ENCODE measurements around the gene DLGAP1. TPM values are rescaled to one million over a fixed set of nuclear protein-coding genes. Genes with fewer than 3 reads are reported as not detected.

The DLGAP1 gene
- total and polyA plus RNA-seq, 4 donors = 16.5 to 30.7 (median 29.7) TPM

DNA sequence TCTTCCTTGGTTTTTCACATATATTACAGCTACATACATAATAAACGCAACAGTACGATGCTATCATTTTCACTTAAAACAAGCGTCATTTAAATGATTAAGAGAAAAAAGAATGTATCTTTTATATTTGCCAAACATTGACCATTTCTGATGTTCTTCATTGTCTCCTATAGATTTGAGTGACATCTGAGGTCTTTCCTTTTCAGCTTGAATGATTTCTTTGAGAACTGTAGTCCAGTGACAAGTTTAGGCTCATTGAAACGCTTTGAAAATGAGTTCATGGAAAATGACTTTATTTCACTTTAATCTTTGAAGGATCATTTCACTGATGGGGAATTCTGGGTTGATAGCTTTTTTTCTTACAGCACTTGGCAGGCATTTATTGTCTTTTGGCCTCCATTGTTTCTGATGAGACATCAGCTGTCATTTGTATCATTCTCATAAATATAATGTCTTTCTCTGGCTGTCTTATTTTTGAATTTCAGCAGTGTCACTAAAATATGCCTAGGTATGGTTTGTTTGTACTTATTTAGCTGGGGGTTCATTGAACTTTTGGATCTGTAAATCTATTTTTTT, 994.2 kb downstream of the DLGAP1 start:
- Histone ChIP-seq H3K36me3 (ENCODE audit: control insufficient read depth, insufficient read depth, low read length) (no peaks in the 10 kb centered on the region), H3K4me1 (ENCODE audit: control insufficient read depth, insufficient read depth, low read length) (peaks cover 5% of the 10 kb centered on the region), H3K27me3 (ENCODE audit: control insufficient read depth, insufficient read depth, low read length) (no peaks in the 10 kb centered on the region), H3K4me3 (ENCODE audit: low read depth, low read length) (no peak overlapping the region), H3K27ac (ENCODE audit: low read depth, low read length) (no peak overlapping the region), H3K9me3 (ENCODE audit: control insufficient read depth, insufficient read depth, low read length) (no peaks in the 10 kb centered on the region)
- no peak for DNase-seq (ENCODE audit: low read depth in 4 of 6, low spot score in 6 of 6)
- no CpG with 5 or more reads among the region's 4 CpGs for WGBS (ENCODE audit: insufficient coverage)

DNA sequence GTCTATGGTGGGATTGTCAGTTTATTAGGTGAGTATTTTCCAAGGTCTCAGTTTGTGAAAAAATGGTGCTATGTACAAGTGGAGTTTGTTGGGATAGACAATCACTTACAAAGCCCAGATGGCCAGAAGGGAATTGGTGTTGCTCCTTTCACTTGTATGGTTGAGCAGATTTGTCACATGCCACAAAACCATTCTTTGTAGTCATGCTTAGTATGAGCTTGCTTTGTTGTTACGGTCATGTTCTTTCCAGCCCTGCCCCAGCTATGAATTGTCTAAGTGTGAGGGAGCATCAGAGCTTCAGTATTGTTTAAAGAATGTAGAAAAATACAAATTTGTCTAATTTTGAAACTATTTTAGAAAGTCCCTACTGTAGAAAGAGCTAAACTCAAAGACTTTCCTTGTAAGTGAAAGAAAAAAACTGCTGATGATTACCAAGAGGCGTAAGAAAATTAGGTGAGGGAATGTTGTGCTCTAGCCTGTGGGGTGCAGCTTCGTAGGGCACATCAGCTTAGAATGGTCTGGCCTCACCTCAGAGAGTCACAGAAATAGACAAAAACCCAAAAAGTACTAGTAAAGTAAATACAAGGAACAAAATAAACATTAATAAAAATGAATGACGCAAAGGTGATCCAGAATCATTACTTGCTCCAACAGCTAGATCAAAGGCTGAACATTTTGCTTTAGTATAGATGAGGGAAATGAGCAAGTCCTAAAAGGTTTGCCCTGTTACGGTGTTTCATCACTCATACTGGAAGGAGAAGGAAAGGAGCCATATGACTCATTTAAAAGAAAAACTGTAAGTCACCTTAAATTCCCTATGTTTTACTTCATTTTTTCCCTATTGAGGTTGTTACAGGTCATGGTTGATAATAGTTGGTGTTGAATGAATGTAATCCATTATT, 995.9 kb downstream of the DLGAP1 start:
- Histone ChIP-seq H3K27me3 (ENCODE audit: control insufficient read depth, insufficient read depth, low read length) (peaks cover 2% of the 10 kb centered on the region), H3K4me1 (ENCODE audit: control insufficient read depth, insufficient read depth, low read length) (peaks cover 5% of the 10 kb centered on the region), H3K36me3 (ENCODE audit: control insufficient read depth, insufficient read depth, low read length) (no peaks in the 10 kb centered on the region), H3K9me3 (ENCODE audit: control insufficient read depth, insufficient read depth, low read length) (no peaks in the 10 kb centered on the region), H3K27ac (ENCODE audit: low read depth, low read length) (no peak overlapping the region), H3K4me3 (ENCODE audit: low read depth, low read length) (no peak overlapping the region)
- no peak for DNase-seq (ENCODE audit: low read depth in 4 of 6, low spot score in 6 of 6)
- no CpG with 5 or more reads among the region's 5 CpGs for WGBS (ENCODE audit: insufficient coverage)

DNA sequence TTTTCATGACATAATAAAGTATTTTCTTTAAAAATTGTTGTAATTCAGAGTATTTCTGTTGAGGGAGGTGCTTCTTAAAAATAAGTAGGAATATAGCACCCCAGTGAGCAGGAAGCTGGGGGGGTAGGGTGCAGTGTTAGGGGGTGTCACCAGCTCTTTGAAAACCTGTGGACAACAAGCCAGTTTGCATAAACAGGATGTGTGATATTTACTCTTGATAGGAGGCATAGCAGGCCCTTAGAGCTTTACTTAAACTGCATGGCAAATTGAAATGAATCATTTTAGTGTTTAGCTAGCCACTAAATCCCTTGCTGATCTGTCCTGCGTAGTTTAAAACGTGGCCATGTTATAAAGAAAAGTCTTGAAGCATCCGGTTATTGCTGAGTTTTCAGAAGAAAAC, 996.7 kb downstream of the DLGAP1 start:
- H3K4me3 ChIP-seq (ENCODE audit: low read depth, low read length) = no peak overlapping the region
- no peak overlapping the region for H3K27ac ChIP-seq (ENCODE audit: low read depth, low read length)
- no CpG with 5 or more reads among the region's 3 CpGs for WGBS (ENCODE audit: insufficient coverage)
- no peaks in the 10 kb centered on the region for H3K36me3 ChIP-seq (ENCODE audit: control insufficient read depth, insufficient read depth, low read length)
- peaks cover 2% of the 10 kb centered on the region for H3K27me3 ChIP-seq (ENCODE audit: control insufficient read depth, insufficient read depth, low read length)
- DNase-seq (ENCODE audit: low read depth in 4 of 6, low spot score in 6 of 6) = no peak
- H3K9me3 ChIP-seq (ENCODE audit: control insufficient read depth, insufficient read depth, low read length) = no peaks in the 10 kb centered on the region
- peaks cover 7% of the 10 kb centered on the region for H3K4me1 ChIP-seq (ENCODE audit: control insufficient read depth, insufficient read depth, low read length)

DNA sequence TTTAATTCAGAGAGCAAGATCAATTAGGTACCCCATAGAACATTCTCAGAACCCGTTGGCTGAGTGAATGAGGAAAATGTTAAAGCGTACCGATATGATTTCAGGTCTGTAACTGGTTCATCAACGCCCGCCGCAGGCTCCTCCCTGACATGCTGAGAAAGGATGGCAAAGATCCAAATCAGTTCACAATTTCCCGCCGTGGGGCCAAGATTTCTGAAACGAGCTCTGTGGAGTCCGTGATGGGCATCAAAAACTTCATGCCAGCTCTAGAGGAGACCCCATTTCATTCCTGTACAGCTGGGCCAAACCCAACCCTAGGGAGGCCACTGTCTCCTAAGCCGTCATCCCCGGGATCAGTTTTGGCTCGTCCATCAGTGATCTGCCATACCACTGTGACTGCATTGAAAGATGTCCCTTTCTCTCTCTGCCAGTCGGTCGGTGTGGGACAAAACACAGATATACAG, 997.8 kb downstream of the DLGAP1 start:
- H3K36me3 ChIP-seq (ENCODE audit: control insufficient read depth, insufficient read depth, low read length) = no peaks in the 10 kb centered on the region
- WGBS (ENCODE audit: insufficient coverage) = 37% methylated on average over 15 of the region's 15 CpGs
- H3K4me1 ChIP-seq (ENCODE audit: control insufficient read depth, insufficient read depth, low read length) = peaks cover 16% of the 10 kb centered on the region
- no peak overlapping the region for H3K4me3 ChIP-seq (ENCODE audit: low read depth, low read length)
- peak in 1 of 6 donors; percentile 52 for DNase-seq (ENCODE audit: low read depth in 4 of 6, low spot score in 6 of 6)
- H3K27me3 ChIP-seq (ENCODE audit: control insufficient read depth, insufficient read depth, low read length) = peaks cover 11% of the 10 kb centered on the region
- H3K9me3 ChIP-seq (ENCODE audit: control insufficient read depth, insufficient read depth, low read length) = no peaks in the 10 kb centered on the region
- no peak overlapping the region for H3K27ac ChIP-seq (ENCODE audit: low read depth, low read length)

DNA sequence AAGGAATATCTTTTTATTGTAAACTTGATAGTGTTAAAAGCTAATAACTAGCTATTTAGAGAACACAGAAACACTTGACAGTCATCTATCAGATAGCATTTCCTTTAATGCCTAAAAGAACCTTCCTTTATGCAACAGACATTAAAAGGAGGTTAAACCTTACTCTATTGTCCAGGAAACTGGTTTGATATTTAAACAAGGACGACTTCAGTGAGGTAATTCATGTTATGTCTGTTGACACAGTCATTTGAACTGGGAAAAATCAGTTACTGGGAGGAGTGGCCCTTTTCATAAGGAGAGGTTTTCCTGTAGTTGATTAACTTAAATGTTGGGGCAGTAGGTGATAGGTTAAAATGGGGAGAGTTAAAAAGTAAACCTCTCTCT, 998.4 kb downstream of the DLGAP1 start:
- no CpG with 5 or more reads among the region's 1 CpG for WGBS (ENCODE audit: insufficient coverage)
- Histone ChIP-seq H3K9me3 (ENCODE audit: control insufficient read depth, insufficient read depth, low read length) (no peaks in the 10 kb centered on the region), H3K4me1 (ENCODE audit: control insufficient read depth, insufficient read depth, low read length) (peaks cover 22% of the 10 kb centered on the region), H3K27ac (ENCODE audit: low read depth, low read length) (no peak overlapping the region), H3K36me3 (ENCODE audit: control insufficient read depth, insufficient read depth, low read length) (no peaks in the 10 kb centered on the region), H3K27me3 (ENCODE audit: control insufficient read depth, insufficient read depth, low read length) (peaks cover 17% of the 10 kb centered on the region), H3K4me3 (ENCODE audit: low read depth, low read length) (no peak overlapping the region)
- DNase-seq (ENCODE audit: low read depth in 4 of 6, low spot score in 6 of 6) = no peak

DNA sequence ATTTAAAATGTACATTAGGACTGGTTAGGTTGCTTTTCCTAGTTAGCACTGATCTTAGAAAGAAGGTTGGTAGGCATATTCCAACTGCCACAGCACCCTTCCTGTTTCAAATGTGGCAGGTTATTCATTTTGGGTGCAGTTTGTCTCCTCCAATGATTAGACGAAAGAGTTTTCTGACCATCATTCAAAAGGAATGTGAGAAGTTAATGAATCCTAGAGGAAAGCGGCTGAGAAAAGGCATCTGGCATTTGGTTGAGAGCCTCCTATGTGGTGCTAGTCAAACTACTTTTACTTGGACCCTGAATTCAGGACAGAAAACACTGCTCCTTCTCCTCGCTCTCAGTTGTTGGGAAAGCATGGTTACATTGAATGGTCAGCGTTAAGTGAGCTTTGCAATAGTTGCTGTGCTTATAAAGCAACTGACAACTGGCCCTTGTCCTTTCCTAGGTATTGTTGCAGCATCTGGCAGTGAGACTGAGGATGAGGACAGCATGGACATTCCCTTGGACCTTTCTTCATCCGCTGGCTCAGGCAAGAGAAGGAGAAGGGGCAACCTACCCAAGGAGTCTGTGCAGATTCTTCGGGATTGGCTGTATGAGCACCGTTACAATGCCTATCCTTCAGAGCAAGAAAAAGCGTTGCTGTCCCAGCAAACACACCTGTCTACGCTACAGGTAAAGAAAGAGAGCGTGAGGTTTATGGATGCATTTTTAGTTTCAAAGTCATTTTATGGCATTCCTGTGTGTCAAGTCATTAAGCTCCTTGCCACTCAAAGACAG, 999.0 kb downstream of the DLGAP1 start:
- 77% methylated on average over 10 of the region's 10 CpGs for WGBS (ENCODE audit: insufficient coverage)
- Histone ChIP-seq H3K4me1 (ENCODE audit: control insufficient read depth, insufficient read depth, low read length) (peaks cover 28% of the 10 kb centered on the region), H3K4me3 (ENCODE audit: low read depth, low read length) (no peak overlapping the region), H3K27me3 (ENCODE audit: control insufficient read depth, insufficient read depth, low read length) (peaks cover 23% of the 10 kb centered on the region), H3K27ac (ENCODE audit: low read depth, low read length) (no peak overlapping the region), H3K36me3 (ENCODE audit: control insufficient read depth, insufficient read depth, low read length) (no peaks in the 10 kb centered on the region), H3K9me3 (ENCODE audit: control insufficient read depth, insufficient read depth, low read length) (no peaks in the 10 kb centered on the region)
- no peak for DNase-seq (ENCODE audit: low read depth in 4 of 6, low spot score in 6 of 6)

DNA sequence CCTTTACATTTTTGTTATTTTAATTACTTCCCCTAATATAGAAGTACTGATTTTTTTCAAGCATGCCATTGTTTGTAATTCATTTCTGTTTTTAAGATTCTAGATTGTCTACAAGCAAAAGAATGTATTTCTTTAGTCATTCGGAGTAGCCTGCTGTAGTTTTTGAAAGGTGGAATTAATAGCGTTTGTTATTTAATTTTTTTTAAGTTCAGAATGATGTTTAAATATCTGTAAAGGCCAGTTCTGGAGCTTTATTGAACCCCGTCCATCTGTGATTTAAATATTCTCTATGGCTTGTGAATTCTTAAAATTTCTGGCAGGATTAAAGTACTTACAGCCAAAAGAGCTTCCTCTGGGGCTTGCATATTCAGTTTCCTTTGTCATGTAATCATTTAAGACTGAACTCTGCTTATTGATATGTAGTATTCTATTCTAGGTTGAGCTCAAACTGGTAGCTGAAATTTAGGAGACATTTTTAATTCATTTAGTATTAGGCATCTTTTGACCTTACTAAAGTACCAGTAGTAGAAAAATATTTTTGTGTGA, 999.9 kb downstream of the DLGAP1 start:
- no peaks in the 10 kb centered on the region for H3K36me3 ChIP-seq (ENCODE audit: control insufficient read depth, insufficient read depth, low read length)
- H3K4me1 ChIP-seq (ENCODE audit: control insufficient read depth, insufficient read depth, low read length) = peaks cover 36% of the 10 kb centered on the region
- H3K9me3 ChIP-seq (ENCODE audit: control insufficient read depth, insufficient read depth, low read length) = no peaks in the 10 kb centered on the region
- WGBS (ENCODE audit: insufficient coverage) = no CpG with 5 or more reads among the region's 3 CpGs
- peak overlapping the region; percentile 100 for H3K27ac ChIP-seq (ENCODE audit: low read depth, low read length)
- peak overlapping the region; percentile 95 for H3K4me3 ChIP-seq (ENCODE audit: low read depth, low read length)
- DNase-seq (ENCODE audit: low read depth in 4 of 6, low spot score in 6 of 6) = no peak
- peaks cover 31% of the 10 kb centered on the region for H3K27me3 ChIP-seq (ENCODE audit: control insufficient read depth, insufficient read depth, low read length)

DNA sequence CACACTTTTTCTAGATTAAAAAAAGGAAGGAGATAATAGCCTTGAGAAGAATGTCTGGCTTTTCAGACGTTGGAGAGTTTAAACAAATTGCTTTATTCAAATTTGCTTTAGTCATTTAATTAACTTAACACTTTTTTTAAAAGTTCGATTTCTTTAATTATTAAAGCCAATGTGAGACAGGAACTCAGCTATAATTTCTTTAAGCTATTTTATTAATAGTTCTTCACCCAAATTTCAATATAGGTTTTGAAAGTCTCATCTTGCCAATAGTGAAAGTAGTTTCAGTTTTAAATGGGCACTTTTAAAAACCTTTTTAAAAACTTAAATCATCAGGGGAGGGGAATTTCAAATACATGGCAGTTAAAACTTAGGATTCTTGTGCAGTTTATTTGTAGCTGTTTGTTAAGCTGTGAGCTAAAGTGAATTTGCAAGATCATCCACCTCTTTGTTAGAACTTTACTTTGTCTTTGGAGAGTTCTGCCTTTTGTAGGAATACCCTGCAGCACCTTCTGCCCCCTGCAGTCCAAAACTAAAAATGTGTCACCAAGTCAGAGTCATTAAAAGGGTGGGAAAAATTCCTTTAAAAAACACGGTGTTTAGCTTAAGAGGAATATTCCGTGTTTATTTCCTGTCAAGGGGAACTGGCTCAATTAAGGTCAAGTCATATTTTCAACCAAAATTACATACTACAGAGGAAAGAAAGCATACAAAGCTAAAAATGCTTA, 1000.6 kb downstream of the DLGAP1 start:
- WGBS (ENCODE audit: insufficient coverage) = no CpG with 5 or more reads among the region's 4 CpGs
- Histone ChIP-seq H3K4me1 (ENCODE audit: control insufficient read depth, insufficient read depth, low read length) (peaks cover 42% of the 10 kb centered on the region), H3K4me3 (ENCODE audit: low read depth, low read length) (peak overlapping the region; percentile 95), H3K27ac (ENCODE audit: low read depth, low read length) (peak overlapping the region; percentile 100), H3K27me3 (ENCODE audit: control insufficient read depth, insufficient read depth, low read length) (peaks cover 35% of the 10 kb centered on the region), H3K9me3 (ENCODE audit: control insufficient read depth, insufficient read depth, low read length) (no peaks in the 10 kb centered on the region), H3K36me3 (ENCODE audit: control insufficient read depth, insufficient read depth, low read length) (no peaks in the 10 kb centered on the region)
- DNase-seq (ENCODE audit: low read depth in 4 of 6, low spot score in 6 of 6) = peak in 4 of 6 donors; percentile 32 to 67 (median 48)

Data from spinal cord (tissue), 10 donors.